Measurements from ENCODE around the gene ARHGAP42.
"Not testable (repeated sequence)": the region's sequence is repeated elsewhere in the genome, so short reads cannot be mapped to it uniquely, and the experiment has no call there.

- TF ChIP-seq CTCF (conservative IDR thresholded peaks at IDR 0.05; ENCODE audit: low read depth, low read length); EZH2 (IDR thresholded peaks at IDR 0.05; ENCODE audit: borderline replicate concordance, low read depth, low read length, poor library complexity, severe bottlenecking): not testable (repeated sequence)
These were observed 326.6 kb downstream of the ARHGAP42 start for GRCh38 chr11:101013702-101014101.

Measured in A673 (cell line).